LNCAP (cell line): ENCODE results near the gene EDC3.

Source experiments
- CTCF ChIP-seq: fragments of 450-650 bp; IDR thresholded peaks from 2 replicates; pipeline ENCODE4 v1.5.1; 2017; ENCODE audit warnings: mild to moderate bottlenecking

Gene EDC3

GRCh38 chr15:74651242-74651741 is 44.5 kb downstream of the EDC3 start:
- TF ChIP-seq CTCF, result no peak

- no peak for TF ChIP-seq CTCF
Observed at GRCh38 chr15:74648051-74648842, 47.6 kb downstream of the EDC3 start.

GRCh38 chr15:74646480-74646879 is 49.3 kb downstream of the EDC3 start:
- TF ChIP-seq CTCF, result no peak

- TF ChIP-seq CTCF, result no peak
Observed at GRCh38 chr15:74643665-74644204, 52.1 kb downstream of the EDC3 start.

GRCh38 chr15:74642734-74643664 is 52.8 kb downstream of the EDC3 start:
- no peak for TF ChIP-seq CTCF

- TF ChIP-seq CTCF, result no peak
Observed at GRCh38 chr15:74642348-74642733, 53.5 kb downstream of the EDC3 start.

GRCh38 chr15:74641151-74641550 is 54.7 kb downstream of the EDC3 start:
- TF ChIP-seq CTCF, result no peak
